HG03025 (cell line): ENCODE data around the gene SMCR8.
"Not testable (repeated sequence)": the region's sequence is repeated elsewhere in the genome, so short reads cannot be mapped to it uniquely, and the experiment has no call there.

Experiments
- ATAC-seq: cut with Tn5 transposase; IDR thresholded peaks from one replicate; pipeline ENCODE4 v1.9.1; 2021; ENCODE audit warnings: mild to moderate bottlenecking, moderate library complexity; ENCODE audit not compliant: unreplicated experiment, low FRiP score

The SMCR8 gene

GRCh38 chr17:18318117-18318516 is 3.0 kb downstream of the SMCR8 start:
- ATAC-seq, result no peak

- ATAC-seq, result no peak
These were observed 3.8 kb downstream of the SMCR8 start for GRCh38 chr17:18318771-18319450.

GRCh38 chr17:18319604-18320256 is 4.6 kb downstream of the SMCR8 start:
- no peak for ATAC-seq

- ATAC-seq, result no peak
These were observed 5.2 kb downstream of the SMCR8 start for GRCh38 chr17:18320301-18320700.

- no peak for ATAC-seq
These were observed 6.2 kb downstream of the SMCR8 start for GRCh38 chr17:18321309-18321708.

GRCh38 chr17:18322522-18322921 is 7.4 kb downstream of the SMCR8 start:
- no peak for ATAC-seq

GRCh38 chr17:18323007-18323406 is 7.9 kb downstream of the SMCR8 start:
- ATAC-seq, result no peak

GRCh38 chr17:18323507-18324139 is 8.5 kb downstream of the SMCR8 start:
- ATAC-seq, result no peak

- no peak for ATAC-seq
These were observed 9.3 kb downstream of the SMCR8 start for GRCh38 chr17:18324140-18325050.

GRCh38 chr17:18326039-18326438 is 10.9 kb downstream of the SMCR8 start:
- ATAC-seq, result no peak

- no peak for ATAC-seq
These were observed 11.5 kb downstream of the SMCR8 start for GRCh38 chr17:18326572-18326971.

GRCh38 chr17:18327093-18327492 is 12.0 kb downstream of the SMCR8 start:
- ATAC-seq, result no peak

GRCh38 chr17:18327556-18327955 is 12.5 kb downstream of the SMCR8 start:
- no peak for ATAC-seq

GRCh38 chr17:18328643-18329204 is 13.6 kb downstream of the SMCR8 start:
- no peak for ATAC-seq

- no peak for ATAC-seq
These were observed 16.8 kb downstream of the SMCR8 start for GRCh38 chr17:18331879-18332278.

GRCh38 chr17:18332909-18333489 is 17.9 kb downstream of the SMCR8 start:
- ATAC-seq, result no peak

- ATAC-seq, result not testable (repeated sequence)
These were observed 23.1 kb downstream of the SMCR8 start for GRCh38 chr17:18338158-18338557.

- ATAC-seq, result no peak
These were observed 24.8 kb downstream of the SMCR8 start for GRCh38 chr17:18339933-18340332.

- no peak for ATAC-seq
These were observed 28.9 kb downstream of the SMCR8 start for GRCh38 chr17:18344021-18344420.

GRCh38 chr17:18353541-18353940 is 38.4 kb downstream of the SMCR8 start:
- no peak for ATAC-seq
